ENCODE measurements around the gene STXBP4. TPM values are rescaled to one million over a fixed set of nuclear protein-coding genes. Genes with fewer than 3 reads are reported as not detected.

The STXBP4 gene, protein sequence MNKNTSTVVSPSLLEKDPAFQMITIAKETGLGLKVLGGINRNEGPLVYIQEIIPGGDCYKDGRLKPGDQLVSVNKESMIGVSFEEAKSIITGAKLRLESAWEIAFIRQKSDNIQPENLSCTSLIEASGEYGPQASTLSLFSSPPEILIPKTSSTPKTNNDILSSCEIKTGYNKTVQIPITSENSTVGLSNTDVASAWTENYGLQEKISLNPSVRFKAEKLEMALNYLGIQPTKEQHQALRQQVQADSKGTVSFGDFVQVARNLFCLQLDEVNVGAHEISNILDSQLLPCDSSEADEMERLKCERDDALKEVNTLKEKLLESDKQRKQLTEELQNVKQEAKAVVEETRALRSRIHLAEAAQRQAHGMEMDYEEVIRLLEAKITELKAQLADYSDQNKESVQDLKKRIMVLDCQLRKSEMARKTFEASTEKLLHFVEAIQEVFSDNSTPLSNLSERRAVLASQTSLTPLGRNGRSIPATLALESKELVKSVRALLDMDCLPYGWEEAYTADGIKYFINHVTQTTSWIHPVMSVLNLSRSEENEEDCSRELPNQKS
- 1 to 10 TPM; 8.0 to 8.9 TPM for total RNA-seq
- long read RNA-seq, partial matches to known transcripts = 0 of 1 reads
- long read RNA-seq, other reads (novel, unspliced or antisense) = 1 of 1 reads

DNA sequence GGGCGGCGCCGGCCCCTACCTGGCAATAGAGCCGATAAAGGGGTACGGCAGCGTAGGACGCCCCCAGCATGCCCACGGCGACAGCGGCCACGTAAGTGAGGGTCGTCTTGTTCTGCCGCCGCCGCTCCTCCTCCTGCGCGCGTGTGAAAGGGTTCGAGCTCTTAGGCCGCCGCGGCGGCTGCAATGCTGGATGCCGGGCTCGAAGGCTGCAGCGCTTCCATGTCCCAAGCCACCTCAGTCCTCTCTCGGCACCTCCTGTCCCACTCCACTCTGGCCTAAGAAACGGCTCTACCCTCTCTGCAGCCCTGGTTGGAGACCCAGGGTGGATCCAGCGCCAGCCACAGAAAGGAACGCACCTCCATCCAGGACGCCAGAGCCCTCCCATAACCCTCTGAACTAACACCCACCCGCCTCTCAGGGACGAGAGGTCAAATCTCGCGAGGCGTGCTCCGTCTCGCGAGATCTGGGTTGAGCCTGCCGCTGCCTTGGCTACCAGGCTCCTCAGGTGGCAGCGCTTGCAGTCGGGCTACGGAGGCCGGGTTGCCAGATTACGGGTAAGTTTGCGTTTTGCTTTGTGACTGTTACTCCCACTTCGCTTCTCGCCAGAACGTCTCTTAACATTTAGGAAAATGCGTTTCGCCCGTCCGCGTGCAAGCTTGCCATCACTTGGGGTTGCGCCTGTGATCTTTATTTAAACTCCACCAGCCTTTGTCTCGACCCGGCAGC, at the start of gene STXBP4, which contains the start of gene COX11:
TSS of gene STXBP4 (plus strand) at position 504 of the 726 bp plus-strand sequence. CDS start 17,455 bp downstream, outside the sequence.
TSS of gene COX11 (minus strand) at position 393 of the 726 bp plus-strand sequence. CDS start at position 385, 8 bp downstream.
- peak; percentile 95 for DNase-seq
- intact Hi-C loops (cut with DNase I) = no loop called here
- peak; percentile 99 for ATAC-seq

DNA sequence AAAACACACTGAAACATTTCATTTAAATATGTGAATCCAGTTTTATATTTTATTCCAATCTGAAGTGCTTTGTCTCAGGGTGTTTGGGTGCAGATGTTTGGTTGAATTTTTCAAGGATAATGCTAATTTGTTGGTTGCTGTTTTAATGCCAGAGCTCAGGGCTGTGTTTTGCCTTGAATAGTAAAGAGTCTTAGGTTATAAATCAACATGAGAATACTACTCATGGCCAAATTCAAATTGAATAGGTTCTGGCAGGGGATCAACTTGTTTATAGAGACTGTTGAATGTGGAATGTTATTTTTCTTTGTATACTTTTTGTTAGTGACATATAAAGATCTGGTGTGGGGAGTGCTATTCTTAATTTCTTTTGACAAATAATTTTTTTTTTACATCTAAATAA, 49.1 kb upstream of the STXBP4 start:
- intact Hi-C loops (cut with DNase I) = no loop called here
- ATAC-seq (no peak), DNase-seq (no peak)

DNA sequence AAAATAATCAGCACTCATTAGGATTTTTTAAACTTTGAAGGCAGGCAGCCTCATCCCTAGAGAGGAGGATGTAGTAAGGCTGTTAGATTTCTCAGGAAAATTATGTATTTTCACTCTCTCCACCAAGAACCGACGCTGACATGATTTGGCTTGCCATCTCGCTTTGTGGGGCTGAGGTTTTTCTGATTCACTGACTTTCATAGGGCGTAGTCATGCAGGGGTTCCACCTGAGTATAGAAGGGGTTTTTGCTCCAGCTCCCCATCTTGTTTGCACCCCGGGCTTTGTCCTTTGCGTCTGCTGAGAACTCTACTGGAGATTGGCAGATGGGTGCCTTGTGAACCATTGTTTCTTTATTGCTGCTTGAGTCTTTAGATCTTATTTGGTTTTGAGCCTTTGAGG, 47.7 kb upstream of the STXBP4 start:
- intact Hi-C loops (cut with DNase I) = no loop called here
- DNase-seq = no peak
- ATAC-seq = no peak

DNA sequence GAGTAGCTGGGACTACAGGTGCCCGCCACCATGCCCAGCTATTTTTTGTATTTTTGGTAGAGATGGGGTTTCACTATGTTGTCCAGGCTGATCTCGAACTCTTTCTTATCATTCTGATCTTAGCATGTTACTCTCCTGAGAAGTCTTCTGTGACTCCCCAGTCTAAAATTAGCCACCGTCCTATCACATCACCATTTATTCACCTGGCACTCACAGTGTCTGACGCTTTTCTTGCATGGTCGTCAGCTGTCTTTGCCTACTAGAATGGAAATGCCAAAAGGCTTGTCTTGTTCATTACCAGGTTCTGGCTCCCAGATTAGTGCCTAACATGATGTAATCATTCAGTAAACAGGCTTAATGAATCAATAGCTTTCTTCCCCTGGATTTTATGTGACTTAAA, 44.2 kb upstream of the STXBP4 start:
- DNase-seq (no peak), ATAC-seq (no peak)
- intact Hi-C loops (cut with DNase I) = no loop called here

DNA sequence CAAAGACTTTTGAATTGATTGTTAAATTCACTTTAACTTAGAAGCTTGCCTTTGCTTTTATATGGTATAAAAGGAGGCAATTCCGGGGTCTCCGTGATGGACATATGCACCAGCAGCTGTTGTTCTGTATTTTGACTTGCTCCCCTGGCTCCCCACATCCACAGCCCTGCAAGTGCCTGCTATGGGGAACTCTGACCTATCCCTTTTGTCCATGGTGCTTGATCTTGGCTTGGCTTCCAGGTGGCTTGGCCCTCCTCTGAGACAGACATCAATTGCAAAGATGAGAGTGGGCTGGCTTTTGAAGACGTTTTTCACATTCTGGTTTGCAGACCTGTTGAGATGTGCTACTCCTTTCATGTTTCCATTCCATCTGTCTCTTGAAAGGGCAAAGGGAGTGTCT, 41.0 kb upstream of the STXBP4 start:
- intact Hi-C loops (cut with DNase I) = no loop called here
- no peak for ATAC-seq
- no peak for DNase-seq

DNA sequence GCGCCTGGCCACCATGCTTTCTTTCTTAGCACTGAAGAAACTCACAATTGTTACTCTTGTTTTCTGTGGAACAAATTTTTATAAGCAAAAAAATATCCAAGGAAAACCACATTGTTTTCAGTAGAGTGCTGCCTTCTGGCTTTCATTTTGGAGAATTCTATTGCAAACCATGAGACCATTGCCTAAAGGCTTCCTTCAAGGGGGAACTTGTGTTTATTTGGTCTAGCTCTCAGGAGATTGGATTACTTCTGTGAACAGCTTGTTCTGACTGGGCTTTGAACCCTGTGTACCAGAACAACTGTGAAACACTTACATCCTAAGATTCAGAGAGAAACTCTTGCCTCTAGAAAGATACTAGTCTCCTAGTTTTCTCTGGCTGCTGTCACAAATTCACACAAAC, 35.9 kb upstream of the STXBP4 start:
- DNase-seq = no peak
- ATAC-seq = no peak
- intact Hi-C loops (cut with DNase I) = no loop called here

DNA sequence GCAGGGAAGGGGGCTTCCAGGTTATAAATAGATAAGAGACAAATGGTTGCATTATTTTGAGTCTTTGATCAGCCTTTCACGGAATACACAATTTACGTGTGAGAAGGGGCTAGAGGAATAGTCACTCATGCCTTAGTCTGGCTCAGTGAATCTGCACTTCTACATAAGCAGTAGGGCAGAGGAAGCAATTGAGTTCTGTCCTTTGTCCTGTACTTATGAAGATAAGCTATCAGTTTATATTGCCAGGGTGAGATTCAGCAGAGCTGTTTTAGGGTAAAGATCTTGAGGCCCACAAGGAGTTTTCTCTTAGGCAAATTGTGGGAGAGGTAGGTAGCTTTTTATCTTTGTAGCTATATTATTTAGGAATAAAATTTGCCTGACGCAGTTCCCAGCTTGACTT, 34.6 kb upstream of the STXBP4 start:
- intact Hi-C loops (cut with DNase I) = no loop called here
- DNase-seq (no peak), ATAC-seq (no peak)

DNA sequence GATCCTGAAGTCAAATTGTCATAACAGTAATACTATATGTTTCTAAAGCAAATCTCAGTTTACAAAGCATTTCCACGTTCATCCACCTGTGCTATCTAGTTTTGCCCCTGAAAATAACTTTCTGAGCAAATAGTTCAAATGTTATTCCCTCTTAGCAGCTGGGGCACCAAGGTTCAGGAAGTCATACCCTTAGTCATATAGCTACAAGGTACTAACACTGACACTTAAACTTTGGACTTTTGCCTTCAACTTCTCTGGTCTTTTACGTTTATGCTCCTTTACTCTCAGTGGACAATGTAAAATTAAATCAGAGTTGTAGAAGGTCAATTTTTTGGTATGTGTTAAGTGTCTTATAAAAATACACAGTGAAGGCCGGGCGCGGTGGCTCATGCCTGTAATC, 33.1 kb upstream of the STXBP4 start:
- ATAC-seq (no peak), DNase-seq (no peak)
- intact Hi-C loops (cut with DNase I) = no loop called here

DNA sequence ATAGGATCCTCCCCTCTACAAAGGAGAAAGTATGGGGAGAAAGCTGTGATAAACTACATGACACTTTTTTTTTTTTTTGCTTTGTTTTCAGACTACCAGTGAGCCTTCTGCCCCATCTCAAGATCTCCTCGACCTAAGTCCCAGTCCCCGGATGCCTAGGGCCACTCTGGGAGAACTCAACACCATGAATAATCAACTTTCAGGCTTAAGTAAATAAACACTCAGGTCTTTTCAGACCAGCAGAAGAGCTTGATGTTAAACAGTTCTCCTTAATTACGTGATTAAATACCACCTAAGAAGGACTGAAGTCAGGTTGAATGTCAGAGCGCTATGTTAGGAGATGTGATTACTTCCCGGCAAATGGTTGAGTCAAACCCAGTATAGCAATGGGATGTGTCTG, 31.5 kb upstream of the STXBP4 start:
- intact Hi-C loops (cut with DNase I) = no loop called here
- ATAC-seq (no peak), DNase-seq (no peak)

DNA sequence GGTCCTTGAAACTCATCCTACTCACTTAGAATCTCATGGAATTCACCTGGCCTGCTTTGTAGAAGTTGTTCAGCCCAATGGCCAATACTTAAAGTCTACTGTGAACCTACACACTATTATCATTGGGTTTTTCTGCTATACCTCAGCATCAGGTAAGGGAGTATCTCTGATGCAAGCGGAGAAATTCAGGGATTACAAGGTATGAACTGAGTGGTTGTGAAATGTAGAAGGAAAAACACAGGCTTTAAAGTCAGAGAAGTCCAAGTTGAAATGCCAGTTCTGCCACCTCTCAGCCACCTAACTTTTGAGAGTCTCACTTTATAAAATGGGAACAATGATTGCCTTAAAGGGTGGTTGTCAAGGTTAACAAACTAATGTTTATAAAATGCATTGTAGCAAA, 31.1 kb upstream of the STXBP4 start:
- ATAC-seq (no peak), DNase-seq (no peak)
- intact Hi-C loops (cut with DNase I) = no loop called here

DNA sequence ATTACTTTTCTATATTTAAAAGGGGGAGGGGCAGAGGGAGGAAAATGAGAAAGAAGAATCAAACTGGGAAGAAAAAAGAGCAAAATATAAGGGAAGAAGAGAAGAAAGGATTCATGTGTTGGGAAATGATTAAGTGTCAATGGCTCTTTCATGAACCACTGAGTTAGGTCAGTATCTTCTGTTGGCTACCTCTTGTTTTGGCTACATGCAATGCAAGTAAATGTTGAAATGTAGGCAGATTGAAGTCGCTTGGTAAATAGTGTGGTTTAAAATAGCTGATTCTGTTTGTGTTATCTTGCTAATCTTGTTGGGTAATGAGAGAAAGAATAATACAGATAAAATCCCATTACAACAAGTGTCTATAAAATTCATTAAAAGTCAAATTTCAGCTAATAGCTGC, 27.3 kb upstream of the STXBP4 start:
- ATAC-seq = no peak
- DNase-seq = no peak
- intact Hi-C loops (cut with DNase I) = no loop called here

DNA sequence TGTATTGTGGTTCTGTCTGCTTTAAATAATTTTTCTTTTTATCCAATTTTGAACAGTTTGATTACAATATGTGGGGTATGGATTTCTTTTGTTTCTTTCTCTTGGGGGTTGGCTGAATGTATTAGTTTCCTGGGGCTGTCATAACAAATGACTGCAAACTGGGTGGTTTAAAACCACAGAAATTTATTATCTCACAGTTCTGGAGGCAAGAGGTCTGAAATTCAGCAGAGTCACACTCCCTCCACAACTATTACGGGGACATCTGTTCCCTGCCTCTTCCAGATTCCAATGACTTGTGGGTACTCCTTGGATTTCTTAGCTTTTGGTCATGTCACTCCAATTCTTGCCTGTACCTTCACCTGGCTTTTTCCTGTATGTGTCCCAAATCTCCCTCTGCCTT, 23.8 kb upstream of the STXBP4 start:
- DNase-seq = no peak
- no peak for ATAC-seq
- intact Hi-C loops (cut with DNase I) = no loop called here

DNA sequence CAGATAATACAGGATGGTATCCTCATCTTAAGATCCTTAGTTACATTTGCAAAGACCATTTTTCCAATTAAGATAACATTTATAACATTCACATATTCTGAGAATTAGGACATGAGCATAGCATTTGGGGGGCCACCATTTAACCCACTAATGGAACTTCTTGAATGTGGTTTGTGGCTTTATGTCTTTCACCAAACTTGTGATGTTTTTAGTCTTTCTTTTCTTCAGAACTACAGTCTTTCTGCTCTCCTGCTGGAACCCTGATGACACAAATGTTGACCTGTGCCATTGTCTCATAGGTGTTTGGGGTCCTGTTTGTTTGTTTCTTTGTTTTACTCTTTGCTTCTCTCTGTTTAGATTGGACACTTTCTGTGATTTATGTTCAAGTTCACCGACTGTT, 23.3 kb upstream of the STXBP4 start:
- ATAC-seq = no peak
- intact Hi-C loops (cut with DNase I) = no loop called here
- no peak for DNase-seq

DNA sequence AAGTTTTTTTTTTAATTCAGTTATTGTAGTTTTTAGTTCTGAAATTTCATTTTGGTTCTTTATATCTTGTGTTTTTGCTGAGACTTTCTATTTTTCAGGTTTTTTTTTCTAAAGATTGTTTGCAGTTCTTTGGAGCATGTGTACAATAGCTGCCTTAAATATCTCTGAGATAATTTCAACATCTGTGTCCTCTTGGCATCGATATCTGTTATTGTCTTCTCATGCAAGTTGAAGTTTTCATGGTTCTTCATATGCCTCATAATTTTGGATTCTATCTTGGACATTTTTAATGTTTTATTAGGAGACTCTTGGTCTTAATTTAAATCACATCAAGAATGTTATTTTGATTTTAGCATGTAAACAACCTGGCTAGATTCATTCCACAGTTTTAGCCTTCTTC, 22.9 kb upstream of the STXBP4 start:
- ATAC-seq = no peak
- intact Hi-C loops (cut with DNase I) = no loop called here

DNA sequence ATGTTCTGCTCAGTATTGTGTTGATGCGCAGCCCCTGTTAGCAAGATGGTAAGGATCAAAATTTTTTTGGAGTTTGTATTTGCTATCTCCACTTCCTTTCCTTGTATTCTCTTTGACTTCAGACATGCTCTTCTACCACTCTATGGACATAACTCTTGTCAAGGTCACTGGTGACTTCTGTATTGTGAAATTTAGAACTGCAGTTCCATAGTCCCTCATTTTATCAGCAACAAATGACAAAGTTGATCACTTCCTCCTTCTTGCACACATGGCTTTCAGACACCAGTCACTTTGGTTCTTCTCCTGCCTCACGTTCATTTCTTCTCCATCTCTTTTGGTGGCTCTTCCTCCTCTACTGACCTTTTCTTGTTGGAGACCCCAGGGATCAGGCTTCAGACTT, 21.2 kb upstream of the STXBP4 start:
- intact Hi-C loops (cut with DNase I) = no loop called here
- DNase-seq (no peak), ATAC-seq (no peak)

More for the DNA sequence above, 22.9 kb upstream of the STXBP4 start:
- DNase-seq = no peak

DNA sequence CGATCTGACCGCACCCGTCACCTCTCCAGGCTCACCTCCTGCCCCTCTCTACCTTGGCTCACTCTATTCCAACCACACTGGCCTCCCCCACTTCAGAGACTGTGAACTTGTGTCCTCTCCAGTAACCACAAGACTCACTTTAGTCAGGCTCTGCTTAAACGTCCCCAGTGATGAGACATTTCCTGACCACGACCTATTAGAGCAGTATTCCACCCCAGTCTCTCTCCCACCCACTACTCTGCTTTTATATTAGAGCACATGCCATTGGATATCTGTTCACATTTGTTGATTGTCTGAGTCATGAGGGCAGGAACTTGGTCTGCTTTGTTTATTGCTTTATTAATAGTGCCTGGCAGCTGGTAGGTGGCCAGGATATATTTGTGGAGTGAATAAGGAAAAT, 20.2 kb upstream of the STXBP4 start:
- intact Hi-C loops (cut with DNase I) = no loop called here
- DNase-seq (no peak), ATAC-seq (no peak)

DNA sequence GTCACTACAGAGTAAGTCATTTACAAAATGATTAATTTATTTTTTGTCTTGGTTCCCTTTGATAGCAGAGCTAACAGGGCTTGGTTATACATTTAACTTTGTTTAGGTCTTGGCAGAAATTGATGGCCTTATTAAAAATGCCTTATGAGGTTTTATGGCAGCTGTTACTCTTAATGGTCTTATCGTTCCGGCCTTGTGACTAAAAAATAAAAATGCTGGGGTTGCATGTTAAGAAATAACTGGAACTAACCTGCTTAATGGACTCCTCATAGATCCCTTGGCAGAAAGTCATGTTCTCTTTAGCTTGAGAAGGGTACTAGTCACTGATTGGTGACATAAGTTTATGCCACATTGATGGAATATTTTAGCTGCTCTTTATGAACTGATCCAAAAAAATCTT, 18.4 kb upstream of the STXBP4 start:
- DNase-seq (no peak), ATAC-seq (no peak)
- intact Hi-C loops (cut with DNase I) = no loop called here

DNA sequence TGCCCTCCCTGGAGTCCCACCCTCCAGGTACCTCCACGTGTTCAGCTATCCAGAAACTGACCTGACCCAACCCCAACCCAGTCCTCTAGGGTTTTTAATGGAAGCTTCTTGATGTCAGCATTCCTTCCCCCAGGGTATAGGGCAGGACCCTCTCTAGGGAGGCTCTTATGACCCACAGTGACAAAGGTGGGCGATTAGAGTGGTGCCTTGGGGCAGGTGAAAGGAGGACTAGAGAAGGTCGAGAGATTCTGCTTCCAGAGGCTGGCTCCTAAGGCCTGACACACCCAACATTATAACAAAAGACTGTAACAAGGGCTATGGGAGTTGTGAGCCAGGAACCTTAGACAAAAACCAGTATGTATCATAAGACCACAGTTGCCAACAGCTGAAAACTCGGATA, 17.3 kb upstream of the STXBP4 start:
- no peak for ATAC-seq
- no peak for DNase-seq
- intact Hi-C loops (cut with DNase I) = no loop called here

DNA sequence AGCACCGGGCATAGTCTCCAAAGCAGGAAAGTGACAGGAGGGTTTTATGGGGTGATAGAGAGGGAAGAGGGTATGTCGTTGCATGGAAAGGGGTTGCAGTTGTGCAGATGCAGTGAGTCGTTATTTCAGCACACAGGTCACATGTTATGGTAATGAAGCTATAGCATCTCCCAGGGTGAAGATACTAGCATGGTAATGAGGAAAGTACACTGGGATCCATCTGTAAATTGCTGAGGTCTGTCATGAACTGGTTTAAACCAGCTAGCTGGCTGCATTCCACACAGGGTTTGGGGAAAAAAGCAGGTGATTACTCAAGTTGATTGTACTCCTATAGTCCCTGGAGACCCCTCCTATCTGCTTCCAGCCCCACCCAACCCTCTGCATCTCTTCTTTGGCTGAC, 11.8 kb upstream of the STXBP4 start:
- DNase-seq (no peak), ATAC-seq (no peak)
- intact Hi-C loops (cut with DNase I) = no loop called here

DNA sequence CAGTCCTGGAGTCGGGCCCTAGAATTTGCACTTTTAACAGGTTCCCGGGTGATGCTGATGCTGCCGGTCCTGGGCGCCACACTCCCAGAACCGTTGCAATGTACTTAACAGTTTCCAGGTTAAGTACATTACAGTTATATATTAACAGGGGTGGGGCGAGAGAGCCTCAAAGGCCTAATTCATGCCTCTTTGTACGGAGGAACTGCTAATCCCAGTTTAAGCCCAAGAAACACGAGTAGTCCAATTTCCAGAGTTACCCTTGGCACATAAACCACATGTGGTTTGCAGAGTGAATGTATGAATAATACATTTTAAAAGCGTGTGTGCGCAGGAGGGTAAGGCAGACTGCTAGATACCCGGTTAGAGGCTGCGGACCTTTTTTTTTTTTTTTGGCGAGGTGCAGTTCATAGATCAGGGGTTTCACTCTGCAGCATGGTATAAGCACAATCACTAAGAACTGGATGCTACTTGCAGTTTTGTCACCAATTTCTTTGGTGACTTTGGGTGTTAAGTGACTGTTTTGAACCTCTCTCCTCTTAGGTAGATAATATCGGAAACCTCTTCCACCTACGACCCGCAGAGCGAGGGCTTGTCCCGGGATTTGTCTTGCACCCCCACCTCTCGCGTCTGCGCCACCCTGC, 824 bp upstream of the STXBP4 start:
- intact Hi-C loops (cut with DNase I) = no loop called here
- peak; percentile 1 to 10 for ATAC-seq

More for the DNA sequence above, 824 bp upstream of the STXBP4 start:
- no peak for DNase-seq
